ENCODE measurements around the gene PLD2.

The PLD2 gene

GRCh38 chr17:4815043-4815675 lies 8.2 kb downstream of the PLD2 start:
- Histone ChIP-seq H3K4me1 (ENCODE audit: control insufficient read depth, low read depth, low read length) (no peaks in the 10 kb centered on the region), H2BK15ac (replicated peaks; ENCODE audit: low read depth) (no peak overlapping the region), H2BK5ac (ENCODE audit: low read length) (no peak overlapping the region), H3K4ac (ENCODE audit: low read depth, low read length) (no peak overlapping the region), H3K79me1 (ENCODE audit: low read length) (no peaks in the 10 kb centered on the region), H2AK5ac (ENCODE audit: low read length) (no peak overlapping the region), H3K27me3 (ENCODE audit: insufficient read depth, low read length, poor library complexity) (no peaks in the 10 kb centered on the region), H3K56ac (ENCODE audit: low read length) (no peak overlapping the region), H2BK120ac (ENCODE audit: low read depth, low read length) (no peak overlapping the region), H3K23ac (ENCODE audit: low read length) (peak overlapping the region; percentile 45), H4K5ac (ENCODE audit: low read length) (no peak overlapping the region), H3K18ac (ENCODE audit: low read length) (no peak overlapping the region), H3K4me3 (ENCODE audit: low read length) (no peak overlapping the region), H3K4me2 (ENCODE audit: low read length) (no peak overlapping the region), H3K27ac (ENCODE audit: low read depth, low read length) (no peak overlapping the region), H3K36me3 (ENCODE audit: control insufficient read depth, insufficient read depth, low read length) (peaks cover 5% of the 10 kb centered on the region), H3K9ac (ENCODE audit: low read length) (no peak overlapping the region), H3K79me2 (ENCODE audit: control insufficient read depth, insufficient read depth, low read length) (no peaks in the 10 kb centered on the region), H4K8ac (ENCODE audit: low read depth, low read length) (no peak overlapping the region)
- DNase-seq = peak; percentile 31
- WGBS (ENCODE audit: extremely low coverage, insufficient coverage, low lambda C conversion rate) = 100% methylated on average over 1 of the region's 7 CpGs

GRCh38 chr17:4816826-4817225 lies 9.9 kb downstream of the PLD2 start:
- Histone ChIP-seq H3K4ac (ENCODE audit: low read depth, low read length) (no peak overlapping the region), H3K18ac (ENCODE audit: low read length) (no peak overlapping the region), H2BK5ac (ENCODE audit: low read length) (no peak overlapping the region), H3K4me1 (ENCODE audit: control insufficient read depth, low read depth, low read length) (no peaks in the 10 kb centered on the region), H3K27me3 (ENCODE audit: insufficient read depth, low read length, poor library complexity) (no peaks in the 10 kb centered on the region), H3K4me2 (ENCODE audit: low read length) (no peak overlapping the region), H4K5ac (ENCODE audit: low read length) (no peak overlapping the region), H3K36me3 (ENCODE audit: control insufficient read depth, insufficient read depth, low read length) (peaks cover 5% of the 10 kb centered on the region), H3K79me1 (ENCODE audit: low read length) (no peaks in the 10 kb centered on the region), H3K23ac (ENCODE audit: low read length) (no peak overlapping the region), H3K9ac (ENCODE audit: low read length) (no peak overlapping the region), H3K79me2 (ENCODE audit: control insufficient read depth, insufficient read depth, low read length) (no peaks in the 10 kb centered on the region), H4K8ac (ENCODE audit: low read depth, low read length) (no peak overlapping the region), H2AK5ac (ENCODE audit: low read length) (no peak overlapping the region), H3K27ac (ENCODE audit: low read depth, low read length) (no peak overlapping the region), H3K4me3 (ENCODE audit: low read length) (no peak overlapping the region), H2BK120ac (ENCODE audit: low read depth, low read length) (no peak overlapping the region), H3K56ac (ENCODE audit: low read length) (no peak overlapping the region), H2BK15ac (replicated peaks; ENCODE audit: low read depth) (no peak overlapping the region)
- WGBS (ENCODE audit: extremely low coverage, insufficient coverage, low lambda C conversion rate) = no CpG with 5 or more reads among the region's 13 CpGs
- no peak for DNase-seq

GRCh38 chr17:4818276-4818675 lies 11.3 kb downstream of the PLD2 start:
- Histone ChIP-seq H2BK120ac (ENCODE audit: low read depth, low read length) (no peak overlapping the region), H3K27me3 (ENCODE audit: insufficient read depth, low read length, poor library complexity) (no peaks in the 10 kb centered on the region), H3K27ac (ENCODE audit: low read depth, low read length) (no peak overlapping the region), H3K4me1 (ENCODE audit: control insufficient read depth, low read depth, low read length) (no peaks in the 10 kb centered on the region), H3K9ac (ENCODE audit: low read length) (no peak overlapping the region), H3K23ac (ENCODE audit: low read length) (no peak overlapping the region), H3K4ac (ENCODE audit: low read depth, low read length) (no peak overlapping the region), H4K5ac (ENCODE audit: low read length) (no peak overlapping the region), H3K79me1 (ENCODE audit: low read length) (no peaks in the 10 kb centered on the region), H3K4me3 (ENCODE audit: low read length) (no peak overlapping the region), H3K4me2 (ENCODE audit: low read length) (no peak overlapping the region), H3K79me2 (ENCODE audit: control insufficient read depth, insufficient read depth, low read length) (no peaks in the 10 kb centered on the region), H2AK5ac (ENCODE audit: low read length) (no peak overlapping the region), H3K36me3 (ENCODE audit: control insufficient read depth, insufficient read depth, low read length) (peaks cover 5% of the 10 kb centered on the region), H3K18ac (ENCODE audit: low read length) (no peak overlapping the region), H3K56ac (ENCODE audit: low read length) (no peak overlapping the region), H4K8ac (ENCODE audit: low read depth, low read length) (no peak overlapping the region), H2BK5ac (ENCODE audit: low read length) (no peak overlapping the region), H2BK15ac (replicated peaks; ENCODE audit: low read depth) (no peak overlapping the region)
- DNase-seq = no peak
- no CpG with 5 or more reads among the region's 12 CpGs for WGBS (ENCODE audit: extremely low coverage, insufficient coverage, low lambda C conversion rate)

GRCh38 chr17:4822835-4823234 lies 15.9 kb downstream of the PLD2 start:
- Histone ChIP-seq H3K18ac (ENCODE audit: low read length) (no peak overlapping the region), H3K79me2 (ENCODE audit: control insufficient read depth, insufficient read depth, low read length) (no peaks in the 10 kb centered on the region), H3K56ac (ENCODE audit: low read length) (no peak overlapping the region), H3K4me3 (ENCODE audit: low read length) (no peak overlapping the region), H2AK5ac (ENCODE audit: low read length) (no peak overlapping the region), H3K27ac (ENCODE audit: low read depth, low read length) (no peak overlapping the region), H2BK15ac (replicated peaks; ENCODE audit: low read depth) (no peak overlapping the region), H2BK5ac (ENCODE audit: low read length) (no peak overlapping the region), H3K36me3 (ENCODE audit: control insufficient read depth, insufficient read depth, low read length) (no peaks in the 10 kb centered on the region), H3K27me3 (ENCODE audit: insufficient read depth, low read length, poor library complexity) (no peaks in the 10 kb centered on the region), H3K9ac (ENCODE audit: low read length) (no peak overlapping the region), H3K79me1 (ENCODE audit: low read length) (no peaks in the 10 kb centered on the region), H3K4ac (ENCODE audit: low read depth, low read length) (no peak overlapping the region), H3K4me1 (ENCODE audit: control insufficient read depth, low read depth, low read length) (no peaks in the 10 kb centered on the region), H4K8ac (ENCODE audit: low read depth, low read length) (no peak overlapping the region), H4K5ac (ENCODE audit: low read length) (no peak overlapping the region), H3K4me2 (ENCODE audit: low read length) (no peak overlapping the region), H3K23ac (ENCODE audit: low read length) (no peak overlapping the region), H2BK120ac (ENCODE audit: low read depth, low read length) (no peak overlapping the region)
- no CpG with 5 or more reads among the region's 3 CpGs for WGBS (ENCODE audit: extremely low coverage, insufficient coverage, low lambda C conversion rate)
- DNase-seq = no peak

DNA sequence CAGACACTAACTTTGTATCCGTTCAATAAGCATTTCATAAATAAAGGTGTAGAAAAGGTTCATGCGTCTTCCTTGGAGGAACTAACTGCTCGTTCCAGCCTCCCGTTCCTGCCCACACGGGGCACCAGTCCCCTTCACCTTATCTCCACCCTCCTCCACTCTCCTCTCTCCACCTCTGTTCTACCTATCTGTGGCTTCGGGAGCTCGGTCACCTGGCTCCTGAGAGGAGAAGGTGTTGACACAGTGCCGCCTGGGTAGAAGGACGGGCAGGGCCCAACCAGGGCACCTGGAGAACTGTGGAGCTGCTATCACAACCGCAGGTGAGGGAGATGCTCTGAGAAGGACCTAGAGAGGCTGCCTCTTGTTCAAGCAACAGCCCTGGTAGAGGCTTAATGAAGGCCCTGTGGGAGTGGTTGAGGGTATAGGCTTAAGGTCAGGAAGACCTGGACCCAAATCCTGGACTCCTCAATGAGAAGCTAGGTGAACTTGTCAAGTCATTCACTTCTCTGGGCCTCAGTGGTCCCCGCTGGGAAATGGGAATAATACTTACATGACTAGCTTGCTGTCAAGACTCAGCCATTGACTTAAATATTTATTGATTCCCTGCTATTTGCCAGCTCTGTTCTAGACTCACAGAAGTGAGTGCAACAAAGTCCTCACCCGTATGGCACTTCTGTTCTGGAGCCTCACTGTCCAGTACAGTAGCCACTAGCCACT lies 16.6 kb downstream of the PLD2 start:
- Histone ChIP-seq H2BK15ac (replicated peaks; ENCODE audit: low read depth) (no peak overlapping the region), H3K27me3 (ENCODE audit: insufficient read depth, low read length, poor library complexity) (no peaks in the 10 kb centered on the region), H3K27ac (ENCODE audit: low read depth, low read length) (no peak overlapping the region), H4K5ac (ENCODE audit: low read length) (no peak overlapping the region), H2AK5ac (ENCODE audit: low read length) (no peak overlapping the region), H3K79me1 (ENCODE audit: low read length) (no peaks in the 10 kb centered on the region), H3K18ac (ENCODE audit: low read length) (no peak overlapping the region), H3K4ac (ENCODE audit: low read depth, low read length) (no peak overlapping the region), H2BK120ac (ENCODE audit: low read depth, low read length) (no peak overlapping the region), H3K4me2 (ENCODE audit: low read length) (no peak overlapping the region), H3K4me1 (ENCODE audit: control insufficient read depth, low read depth, low read length) (no peaks in the 10 kb centered on the region), H3K56ac (ENCODE audit: low read length) (no peak overlapping the region), H3K4me3 (ENCODE audit: low read length) (no peak overlapping the region), H3K23ac (ENCODE audit: low read length) (no peak overlapping the region), H3K79me2 (ENCODE audit: control insufficient read depth, insufficient read depth, low read length) (no peaks in the 10 kb centered on the region), H4K8ac (ENCODE audit: low read depth, low read length) (no peak overlapping the region), H3K36me3 (ENCODE audit: control insufficient read depth, insufficient read depth, low read length) (no peaks in the 10 kb centered on the region), H2BK5ac (ENCODE audit: low read length) (no peak overlapping the region), H3K9ac (ENCODE audit: low read length) (no peak overlapping the region)
- WGBS (ENCODE audit: extremely low coverage, insufficient coverage, low lambda C conversion rate) = no CpG with 5 or more reads among the region's 12 CpGs
- DNase-seq = no peak

Measured in mesendoderm (in vitro differentiated cells).